Measurements from ENCODE around the gene ZFAND2B.

DNA sequence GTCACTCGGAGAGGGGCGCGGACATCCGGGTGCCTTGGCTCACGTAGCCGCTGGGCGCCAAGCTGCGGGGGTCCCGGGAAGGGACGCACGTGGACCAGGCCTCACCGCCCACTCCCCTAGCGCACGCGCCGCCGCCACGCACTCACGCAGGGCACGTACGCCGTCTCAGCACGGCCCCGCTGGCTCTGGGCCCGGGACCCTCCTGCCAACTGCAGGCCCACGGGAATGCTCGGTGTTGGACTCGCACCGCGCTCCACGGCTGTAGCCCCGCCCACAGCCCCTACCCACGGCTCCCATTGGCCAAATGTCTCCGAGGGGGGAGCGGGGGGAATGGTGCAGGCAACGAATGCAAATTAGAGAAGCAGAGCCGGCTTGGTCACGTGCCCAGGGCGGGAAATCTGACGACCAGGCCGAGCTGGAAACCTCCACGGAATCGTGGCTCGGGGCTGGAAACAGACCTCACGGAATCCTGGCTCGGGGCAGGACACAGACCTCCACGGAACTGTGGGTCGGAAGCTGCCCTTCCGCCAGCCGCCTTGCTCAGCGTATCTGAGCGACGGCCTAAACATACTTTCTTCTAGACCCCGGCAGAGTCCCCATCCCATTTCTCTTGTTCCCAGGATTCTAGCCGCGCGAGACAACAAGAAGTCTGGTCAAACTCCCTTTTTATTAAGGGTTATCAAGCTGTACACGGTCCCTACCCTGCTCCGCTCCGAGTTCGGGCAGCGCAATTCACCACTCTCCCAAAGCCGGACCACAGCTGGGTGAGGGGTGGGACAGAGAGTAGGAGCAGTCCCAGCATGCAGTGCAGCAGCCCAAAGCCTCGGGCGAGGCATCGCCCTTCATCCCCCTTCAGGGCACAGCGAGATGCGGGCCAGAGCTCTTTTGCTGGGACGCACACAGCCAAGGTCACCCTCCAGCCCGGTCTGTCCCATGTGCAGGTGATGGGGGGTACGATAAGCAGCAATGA lies 12.4 kb downstream of the ZFAND2B start, which contains the start of gene ABCB6:
- TF ChIP-seq, protein P1, sequence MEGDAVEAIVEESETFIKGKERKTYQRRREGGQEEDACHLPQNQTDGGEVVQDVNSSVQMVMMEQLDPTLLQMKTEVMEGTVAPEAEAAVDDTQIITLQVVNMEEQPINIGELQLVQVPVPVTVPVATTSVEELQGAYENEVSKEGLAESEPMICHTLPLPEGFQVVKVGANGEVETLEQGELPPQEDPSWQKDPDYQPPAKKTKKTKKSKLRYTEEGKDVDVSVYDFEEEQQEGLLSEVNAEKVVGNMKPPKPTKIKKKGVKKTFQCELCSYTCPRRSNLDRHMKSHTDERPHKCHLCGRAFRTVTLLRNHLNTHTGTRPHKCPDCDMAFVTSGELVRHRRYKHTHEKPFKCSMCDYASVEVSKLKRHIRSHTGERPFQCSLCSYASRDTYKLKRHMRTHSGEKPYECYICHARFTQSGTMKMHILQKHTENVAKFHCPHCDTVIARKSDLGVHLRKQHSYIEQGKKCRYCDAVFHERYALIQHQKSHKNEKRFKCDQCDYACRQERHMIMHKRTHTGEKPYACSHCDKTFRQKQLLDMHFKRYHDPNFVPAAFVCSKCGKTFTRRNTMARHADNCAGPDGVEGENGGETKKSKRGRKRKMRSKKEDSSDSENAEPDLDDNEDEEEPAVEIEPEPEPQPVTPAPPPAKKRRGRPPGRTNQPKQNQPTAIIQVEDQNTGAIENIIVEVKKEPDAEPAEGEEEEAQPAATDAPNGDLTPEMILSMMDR (IDR thresholded peaks at IDR 0.05; ENCODE audit: poor library complexity, severe bottlenecking), result no peak
- no peak for TF ChIP-seq TAF1 (IDR thresholded peaks at IDR 0.05; ENCODE audit: low read depth)
- no peak for TF ChIP-seq EP300 (conservative IDR thresholded peaks at IDR 0.05; ENCODE audit: poor library complexity, severe bottlenecking)
- peak; percentile 11 for TF ChIP-seq SMC3 (conservative IDR thresholded peaks at IDR 0.05; ENCODE audit: poor library complexity)
- peak; percentile 80 for TF ChIP-seq POLR2AphosphoS5 (IDR thresholded peaks at IDR 0.05)
- no peak for TF ChIP-seq RAD21 (conservative IDR thresholded peaks at IDR 0.05)
